PC-3 (cell line): ENCODE data around the gene WNT7A. TPM values are rescaled to one million over a fixed set of nuclear protein-coding genes. Genes with fewer than 3 reads are reported as not detected.

Experiments
- ATAC-seq: fragments of 200-7000 bp; cut with Tn5 transposase; 2 replicates; pipeline ENCODE4 v1.9.1; 2020; ENCODE audit warnings: mild to moderate bottlenecking, moderate library complexity
- BruUV-seq: library from RNA; stranded (reverse); fragments of 400-500 nt; replicated peaks from 2 replicates; lab custom pipeline; 2021; lab: Mats Ljungman, UMichigan
- CTCF ChIA-PET: fragments of 300-600 bp; sonication (Branson Sonifier 250); formaldehyde crosslinking; loops from one replicate; lab custom pipeline; 2022; ENCODE audit warnings: antibody characterized with exemption; lab: Charles Lee
- POLR2A ChIA-PET: fragments of 300-600 bp; sonication (Branson Sonifier 250); formaldehyde crosslinking; loops from one replicate; lab custom pipeline; 2022; ENCODE audit warnings: antibody characterized with exemption; ENCODE audit not compliant: unreplicated experiment; lab: Charles Lee
- DNase-seq: peaks from one replicate; pipeline ENCODE4 v3.0.0-alpha.2; 2015
- H2AFZ ChIP-seq: fragments of 300-600 bp; sonication (generic); 2 replicates; pipeline ENCODE4 v1.6.0; 2016; ENCODE audit warnings: antibody characterized with exemption, low read length
- H3F3A ChIP-seq: fragments of 300-600 bp; sonication (generic); one replicate; pipeline ENCODE4 v1.6.0; 2017; ENCODE audit warnings: antibody characterized with exemption, low read length, control low read depth, mild to moderate bottlenecking; ENCODE audit not compliant: unreplicated experiment
- H3K27ac ChIP-seq: fragments of 300-600 bp; sonication (generic); 2 replicates; pipeline ENCODE4 v1.5.1; 2016; ENCODE audit warnings: mild to moderate bottlenecking, low read length
- H3K27me3 ChIP-seq: fragments of 300-600 bp; sonication (generic); 2 replicates; pipeline ENCODE4 v1.6.1; 2016; ENCODE audit warnings: low read length, mixed read lengths
- H3K36me3 ChIP-seq: fragments of 300-600 bp; sonication (generic); 2 replicates; pipeline ENCODE4 v1.6.1; 2016; ENCODE audit warnings: low read depth, mixed run types, low read length, mixed read lengths
- H3K4me1 ChIP-seq: fragments of 300-600 bp; sonication (generic); 2 replicates; pipeline ENCODE4 v1.5.1; 2016; ENCODE audit warnings: low read length; ENCODE audit not compliant: insufficient read depth
- H3K4me2 ChIP-seq: fragments of 300-600 bp; sonication (generic); 2 replicates; pipeline ENCODE4 v1.6.0; 2016; ENCODE audit warnings: low read length
- H3K4me3 ChIP-seq: fragments of 300-600 bp; sonication (generic); 2 replicates; pipeline ENCODE4 v1.5.1; 2016; ENCODE audit warnings: mild to moderate bottlenecking, low read length, mixed read lengths
- H3K79me2 ChIP-seq: fragments of 300-600 bp; sonication (generic); 2 replicates; pipeline ENCODE4 v1.6.1; 2017; ENCODE audit warnings: low read length, mixed read lengths
- H3K9ac ChIP-seq: fragments of 300-600 bp; sonication (generic); 2 replicates; pipeline ENCODE4 v1.6.0; 2016; ENCODE audit warnings: mild to moderate bottlenecking, low read length
- H3K9me2 ChIP-seq: fragments of 300-600 bp; sonication (generic); replicated peaks from 2 replicates; pipeline ENCODE4 v1.6.1; 2016; ENCODE audit warnings: mixed run types, low read length, mixed read lengths
- H3K9me3 ChIP-seq: fragments of 300-600 bp; sonication (generic); 2 replicates; pipeline ENCODE4 v1.6.1; 2016; ENCODE audit warnings: low read length, mixed read lengths
- H4K20me1 ChIP-seq: fragments of 300-600 bp; sonication (generic); 2 replicates; pipeline ENCODE4 v1.6.1; 2016; ENCODE audit warnings: low read length, mixed read lengths
- CTCF ChIP-seq: fragments of 300-600 bp; sonication (generic); conservative IDR thresholded peaks from 2 replicates; pipeline ENCODE4 v1.5.1; 2017; ENCODE audit warnings: antibody characterized with exemption, low read depth, mild to moderate bottlenecking, low read length
- EZH2 ChIP-seq: fragments of 300-600 bp; sonication (generic); IDR thresholded peaks from one replicate; pipeline ENCODE4 v1.6.1; 2017; ENCODE audit warnings: antibody characterized with exemption, mild to moderate bottlenecking, low read length; ENCODE audit not compliant: unreplicated experiment
- EZH2phosphoT487 ChIP-seq: fragments of 300-600 bp; sonication (generic); IDR thresholded peaks from 2 replicates; pipeline ENCODE4 v1.6.1; 2018; ENCODE audit warnings: mild to moderate bottlenecking, antibody characterized with exemption, low read length, borderline replicate concordance
- intact Hi-C: fragments of 100-400 bp; cut with micrococcal nuclease; formaldehyde crosslinking; loops from 2 replicates; pipeline ENCODE4 v1.9.0; 2023
- total RNA-seq: library from RNA; depleted of rRNA; stranded (reverse); fragments of >200 nt; gene quantifications from 2 replicates; pipeline ENCODE4 v1.2.3, GENCODE V29; 2014

The WNT7A gene
- total RNA-seq, 1 experiment from 2014 or later, result 16.2 TPM

- POLR2A ChIA-PET, result no interaction called here
Measured at GRCh38 chr3:13835246-13835645, 44.6 kb downstream of the WNT7A start.

GRCh38 chr3:13834258-13835035 is 45.4 kb downstream of the WNT7A start:
- no peak overlapping the region for H3K9ac ChIP-seq
- BruUV-seq, result no TSS peak
- DNase-seq (no peak), ATAC-seq (no peak)
- no peaks in the 10 kb centered on the region for H3K36me3 ChIP-seq
- POLR2A ChIA-PET, result no interaction called here
- no peaks in the 10 kb centered on the region for H3F3A ChIP-seq
- TF ChIP-seq EZH2 (no peak), CTCF (no peak), EZH2phosphoT487 (no peak)
- H3K4me2 ChIP-seq, result no peak overlapping the region
- no peak overlapping the region for H2AFZ ChIP-seq
- no peaks in the 10 kb centered on the region for H3K9me3 ChIP-seq
- H3K27ac ChIP-seq, result no peak overlapping the region
- H3K4me3 ChIP-seq, result no peak overlapping the region
- no peaks in the 10 kb centered on the region for H3K27me3 ChIP-seq
- peaks cover 12% of the 10 kb centered on the region for H3K4me1 ChIP-seq
- intact Hi-C loops, result no loop called here
- H4K20me1 ChIP-seq, result no peaks in the 10 kb centered on the region
- H3K79me2 ChIP-seq, result peaks cover 16% of the 10 kb centered on the region; the same call in 1 of the 2 replicates
- H3K9me2 ChIP-seq, result no peaks in the 10 kb centered on the region
- CTCF ChIA-PET, result no interaction called here

More at GRCh38 chr3:13835246-13835645, 44.6 kb downstream of the WNT7A start:
- CTCF ChIA-PET, result no interaction called here
- H3K27me3 ChIP-seq, result no peaks in the 10 kb centered on the region
- peaks cover 20% of the 10 kb centered on the region; the same call in 1 of the 2 replicates for H3K79me2 ChIP-seq
- no peak overlapping the region for H2AFZ ChIP-seq
- DNase-seq, result no peak
- H3K4me3 ChIP-seq, result no peak overlapping the region
- H4K20me1 ChIP-seq, result no peaks in the 10 kb centered on the region
- intact Hi-C loops, result no loop called here
- no peaks in the 10 kb centered on the region for H3F3A ChIP-seq
- H3K27ac ChIP-seq, result no peak overlapping the region
- no peaks in the 10 kb centered on the region for H3K9me2 ChIP-seq
- no peak overlapping the region for H3K4me2 ChIP-seq
- TF ChIP-seq EZH2phosphoT487 (no peak), CTCF (no peak), EZH2 (no peak)
- no TSS peak for BruUV-seq
- H3K9me3 ChIP-seq, result no peaks in the 10 kb centered on the region
- H3K4me1 ChIP-seq, result peaks cover 20% of the 10 kb centered on the region
- H3K9ac ChIP-seq, result no peak overlapping the region
- no peak for ATAC-seq
- no peaks in the 10 kb centered on the region for H3K36me3 ChIP-seq

GRCh38 chr3:13833506-13834257 is 46.2 kb downstream of the WNT7A start:
- intact Hi-C loops, result no loop called here
- CTCF ChIA-PET, result no interaction called here

More at GRCh38 chr3:13833506-13834257, 46.2 kb downstream of the WNT7A start:
- Histone ChIP-seq H4K20me1 (no peaks in the 10 kb centered on the region), H3K4me3 (no peak overlapping the region), H2AFZ (no peak overlapping the region), H3K9me2 (no peaks in the 10 kb centered on the region), H3K4me2 (no peak overlapping the region), H3K4me1 (peaks cover 7% of the 10 kb centered on the region; the same call in 1 of the 2 replicates), H3K9ac (no peak overlapping the region), H3K79me2 (peaks cover 10% of the 10 kb centered on the region; the same call in 1 of the 2 replicates), H3K9me3 (no peaks in the 10 kb centered on the region), H3F3A (no peaks in the 10 kb centered on the region), H3K27ac (no peak overlapping the region), H3K36me3 (0 out of 2 replicates have a peak, but pooled peaks cover 2% of the 10 kb centered on the region), H3K27me3 (no peaks in the 10 kb centered on the region)
- POLR2A ChIA-PET, result no interaction called here
- DNase-seq (no peak), ATAC-seq (no peak)
- TF ChIP-seq CTCF (no peak), EZH2phosphoT487 (no peak), EZH2 (no peak)
- no TSS peak for BruUV-seq
